GM13976 (cell line): Measurements from ENCODE around the gene PPEF1.
A peak's percentile ranks its signal among the peaks of the same experiment; 100 is the strongest.

Experiments
- DNase-seq: peaks from one replicate; pipeline ENCODE4 v3.0.0; 2012; ENCODE audit warnings: low spot score
- in situ Hi-C: fragments of 300-500 bp; cut with MboI; formaldehyde crosslinking; loops from one replicate; pipeline ENCODE4 v1.12.0; 2022; ENCODE audit warnings: low sequenced_read_pairs, mixed read lengths, inconsistent platforms; ENCODE audit not compliant: unreplicated experiment
- TF ChIP-seq, protein P1 (sequence below): IDR thresholded peaks from 2 replicates; pipeline ENCODE4 v1.5.1; 2012; ENCODE audit warnings: borderline replicate concordance, mild to moderate bottlenecking; ENCODE audit not compliant: insufficient read depth; ENCODE audit errors: extremely low read depth, missing control alignments, control extremely low read depth

Gene PPEF1

DNA sequence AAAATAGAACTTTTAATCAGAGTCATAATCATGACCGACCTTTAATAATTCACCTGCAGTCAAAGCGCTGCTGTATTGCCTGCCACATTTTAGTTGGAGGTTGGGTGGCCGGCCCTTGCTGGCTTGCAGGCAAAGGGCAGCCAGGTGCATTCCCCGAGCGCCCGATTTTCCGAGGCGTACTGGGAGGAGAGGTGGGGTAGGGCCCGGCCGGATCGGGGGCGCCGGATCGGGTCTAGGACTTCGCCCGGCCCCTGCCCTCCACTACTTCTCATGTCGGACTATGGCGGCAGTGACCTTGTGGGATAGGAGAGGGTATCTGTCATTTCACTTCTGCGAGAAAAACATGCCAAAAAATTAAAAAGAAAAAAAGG lies 33.0 kb upstream of the PPEF1 start:
- in situ Hi-C loops: no loop called here
- DNase-seq: peak; percentile 33
- TF ChIP-seq, protein P1, sequence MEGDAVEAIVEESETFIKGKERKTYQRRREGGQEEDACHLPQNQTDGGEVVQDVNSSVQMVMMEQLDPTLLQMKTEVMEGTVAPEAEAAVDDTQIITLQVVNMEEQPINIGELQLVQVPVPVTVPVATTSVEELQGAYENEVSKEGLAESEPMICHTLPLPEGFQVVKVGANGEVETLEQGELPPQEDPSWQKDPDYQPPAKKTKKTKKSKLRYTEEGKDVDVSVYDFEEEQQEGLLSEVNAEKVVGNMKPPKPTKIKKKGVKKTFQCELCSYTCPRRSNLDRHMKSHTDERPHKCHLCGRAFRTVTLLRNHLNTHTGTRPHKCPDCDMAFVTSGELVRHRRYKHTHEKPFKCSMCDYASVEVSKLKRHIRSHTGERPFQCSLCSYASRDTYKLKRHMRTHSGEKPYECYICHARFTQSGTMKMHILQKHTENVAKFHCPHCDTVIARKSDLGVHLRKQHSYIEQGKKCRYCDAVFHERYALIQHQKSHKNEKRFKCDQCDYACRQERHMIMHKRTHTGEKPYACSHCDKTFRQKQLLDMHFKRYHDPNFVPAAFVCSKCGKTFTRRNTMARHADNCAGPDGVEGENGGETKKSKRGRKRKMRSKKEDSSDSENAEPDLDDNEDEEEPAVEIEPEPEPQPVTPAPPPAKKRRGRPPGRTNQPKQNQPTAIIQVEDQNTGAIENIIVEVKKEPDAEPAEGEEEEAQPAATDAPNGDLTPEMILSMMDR: no peak

DNA sequence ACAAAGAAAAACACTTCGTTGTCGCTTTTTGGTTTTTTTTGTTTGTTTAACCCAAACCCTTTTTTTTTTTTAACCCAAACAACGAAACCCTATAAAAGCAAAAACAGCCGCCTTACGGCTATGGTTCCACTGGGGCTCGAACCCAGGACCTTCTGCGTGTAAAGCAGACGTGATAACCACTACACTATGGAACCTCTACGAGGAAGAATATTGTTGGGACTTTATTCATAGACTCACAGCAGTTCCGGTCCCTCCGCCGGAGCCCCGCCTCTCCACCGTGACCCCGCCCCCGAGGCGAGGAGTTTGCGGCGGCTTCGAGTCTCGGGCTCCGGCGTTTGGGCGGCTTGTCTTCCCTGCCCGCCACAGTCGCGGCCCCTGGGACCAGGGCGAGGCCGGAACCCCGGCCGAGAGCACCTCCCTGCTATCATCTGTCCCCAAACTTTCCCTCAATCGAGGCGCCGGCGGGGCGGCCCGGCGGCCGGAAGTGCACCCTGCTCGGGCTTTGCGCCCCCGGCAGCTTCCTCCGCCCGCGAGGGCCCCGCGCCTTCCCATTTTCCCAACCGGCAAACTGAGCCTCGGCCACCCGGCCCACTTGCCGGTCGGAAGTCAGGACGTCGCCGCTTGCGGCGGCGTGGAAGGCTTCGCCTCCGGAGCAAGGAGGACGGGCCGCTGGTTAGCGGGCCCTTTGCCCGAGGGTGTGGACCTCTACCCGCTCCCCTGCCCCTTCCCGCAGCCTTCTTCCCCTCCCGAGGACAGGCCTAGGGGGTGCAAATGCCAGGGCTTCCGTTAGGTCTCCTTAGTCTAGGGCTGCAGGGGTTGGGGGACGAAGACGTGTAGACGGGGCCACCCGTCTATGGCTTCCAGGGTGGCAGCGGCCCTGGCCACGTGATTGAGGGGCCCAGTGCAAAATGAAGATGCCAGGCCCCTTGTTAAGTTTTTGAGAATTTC lies 32.4 kb upstream of the PPEF1 start:
- in situ Hi-C loops: no loop called here
- TF ChIP-seq, protein P1: no peak
- DNase-seq: peak; percentile 88

DNA sequence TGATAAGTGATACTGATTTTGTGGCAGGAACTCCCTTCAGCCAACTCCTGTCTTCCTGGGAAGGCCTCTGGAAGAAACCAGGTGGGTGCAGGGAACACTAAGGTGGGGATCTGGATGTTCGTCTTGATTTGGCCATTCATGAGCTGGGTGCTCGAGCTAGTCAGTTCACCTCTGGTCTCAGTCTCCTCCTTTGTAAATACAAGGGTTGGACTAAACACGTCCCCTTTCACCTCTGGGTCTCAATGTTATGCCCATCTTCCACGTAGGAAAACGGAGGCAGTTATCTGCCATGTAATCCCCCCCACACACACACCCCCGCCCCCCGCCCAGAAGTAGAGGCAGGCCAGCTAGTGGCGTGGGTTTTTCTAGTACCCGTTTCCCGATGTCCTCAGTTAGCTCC lies 31.4 kb upstream of the PPEF1 start:
- in situ Hi-C loops: no loop called here
- TF ChIP-seq, protein P1: no peak
- DNase-seq: no peak

DNA sequence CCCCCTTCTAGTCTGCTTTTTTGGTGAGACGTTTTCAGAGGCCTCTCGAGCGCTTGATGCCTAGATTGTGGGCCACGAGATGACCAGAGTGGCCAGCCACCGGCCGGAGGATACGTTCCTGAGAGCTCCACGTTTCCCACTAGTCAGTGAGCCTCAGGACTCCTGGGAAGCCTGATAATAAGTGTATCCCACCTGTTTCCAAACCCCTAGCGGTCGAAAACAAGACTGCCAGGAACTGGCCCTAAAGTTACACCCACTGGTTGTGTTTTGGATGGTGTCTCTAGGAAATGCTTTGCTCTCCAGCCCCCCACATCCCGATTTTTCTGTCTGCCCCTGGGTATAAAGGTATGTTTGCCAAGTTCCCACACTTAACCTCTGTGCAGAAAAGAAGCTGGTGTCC lies 31.0 kb upstream of the PPEF1 start:
- no peak for DNase-seq
- TF ChIP-seq, protein P1: no peak
- in situ Hi-C loops: no loop called here

DNA sequence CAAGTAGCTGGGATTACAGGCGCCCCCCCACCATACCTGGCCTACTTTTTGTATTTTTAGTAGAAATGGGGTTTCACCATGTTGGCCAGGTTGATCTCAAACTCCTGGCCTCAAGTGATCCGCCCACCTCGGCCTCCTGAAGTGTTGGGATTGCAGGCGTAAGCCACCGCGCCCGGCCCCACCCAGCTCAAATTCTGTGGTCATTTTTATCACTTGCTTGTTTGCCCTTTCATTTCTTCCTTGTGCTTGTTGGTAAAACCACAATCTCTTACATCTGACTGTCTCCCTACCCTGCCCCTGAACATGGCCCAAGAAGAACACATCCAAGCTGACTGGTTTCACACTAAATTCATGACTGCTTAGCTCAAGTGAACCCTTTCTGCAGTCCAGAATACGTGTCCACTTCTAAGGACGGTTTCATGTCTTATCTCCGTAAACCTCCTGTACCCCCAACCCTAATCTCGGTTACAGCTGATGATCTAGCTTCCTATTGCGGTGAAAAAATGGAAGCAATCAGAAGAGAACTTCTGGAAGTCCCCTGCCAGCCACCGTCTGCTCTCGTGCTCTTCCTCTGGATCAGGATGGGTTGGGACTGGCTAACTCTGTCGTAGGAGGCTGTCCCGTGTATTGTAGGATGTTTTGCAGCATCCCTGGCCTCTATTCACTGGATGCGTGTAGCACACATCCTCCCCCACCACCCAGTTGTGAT lies 30.1 kb upstream of the PPEF1 start:
- DNase-seq: no peak
- TF ChIP-seq, protein P1: no peak
- in situ Hi-C loops: no loop called here

DNA sequence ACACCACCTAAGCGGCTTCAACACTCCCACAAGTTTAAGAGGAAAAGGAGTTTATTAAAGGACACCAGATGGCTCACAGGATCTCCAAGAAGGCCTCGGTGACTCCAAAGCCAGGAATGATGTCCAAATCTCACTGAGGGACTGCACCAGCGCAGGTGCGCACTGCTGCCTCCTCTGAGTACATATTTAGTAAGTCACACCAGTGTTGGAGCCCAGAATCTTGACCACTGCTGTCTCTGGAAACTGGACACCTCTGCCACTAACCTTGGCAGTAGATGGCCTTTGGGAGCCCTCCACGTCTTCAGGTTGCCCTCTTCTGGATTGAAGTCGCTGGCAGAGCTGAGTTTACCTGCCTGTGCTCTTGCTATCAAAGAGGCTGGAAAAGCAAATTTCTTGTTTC lies 25.4 kb upstream of the PPEF1 start:
- in situ Hi-C loops: no loop called here
- TF ChIP-seq, protein P1: no peak
- no peak for DNase-seq
